Tongue (tissue), 2 donors: Measurements from ENCODE around the gene RANGRF. TPM values are rescaled to one million over a fixed set of nuclear protein-coding genes. Genes with fewer than 3 reads are reported as not detected.

Experiments
- DNase-seq: peaks from one replicate; pipeline ENCODE4 v3.0.0-alpha.2; 2015
- total RNA-seq: library from RNA; depleted of rRNA; stranded (reverse); fragments of >200 nt; gene quantifications from one replicate; pipeline ENCODE4 v1.2.3, GENCODE V29; 2014

RANGRF gene
- total RNA-seq, 1 donor from 2014 or later = 7.5 TPM

DNA sequence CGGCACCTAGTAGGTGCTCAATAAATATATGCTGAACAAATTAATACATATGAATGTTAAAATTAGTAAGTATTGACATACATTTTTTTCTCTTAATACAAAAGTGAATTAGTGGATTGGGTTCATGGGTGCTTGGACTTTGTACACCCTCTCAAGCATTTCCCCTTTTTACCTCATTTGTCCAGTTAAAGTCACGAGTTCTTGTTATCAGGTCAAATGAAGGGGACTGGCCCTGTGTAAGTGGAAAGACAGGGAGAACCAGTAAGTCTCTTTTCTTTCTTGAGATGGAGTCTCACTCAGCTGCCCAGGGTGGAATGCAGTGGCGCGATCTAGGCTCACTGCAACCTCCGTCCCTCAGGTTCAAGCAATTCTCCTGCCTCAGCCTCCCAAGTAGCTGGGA, 13.7 kb upstream of the RANGRF start:
- no peak for DNase-seq

DNA sequence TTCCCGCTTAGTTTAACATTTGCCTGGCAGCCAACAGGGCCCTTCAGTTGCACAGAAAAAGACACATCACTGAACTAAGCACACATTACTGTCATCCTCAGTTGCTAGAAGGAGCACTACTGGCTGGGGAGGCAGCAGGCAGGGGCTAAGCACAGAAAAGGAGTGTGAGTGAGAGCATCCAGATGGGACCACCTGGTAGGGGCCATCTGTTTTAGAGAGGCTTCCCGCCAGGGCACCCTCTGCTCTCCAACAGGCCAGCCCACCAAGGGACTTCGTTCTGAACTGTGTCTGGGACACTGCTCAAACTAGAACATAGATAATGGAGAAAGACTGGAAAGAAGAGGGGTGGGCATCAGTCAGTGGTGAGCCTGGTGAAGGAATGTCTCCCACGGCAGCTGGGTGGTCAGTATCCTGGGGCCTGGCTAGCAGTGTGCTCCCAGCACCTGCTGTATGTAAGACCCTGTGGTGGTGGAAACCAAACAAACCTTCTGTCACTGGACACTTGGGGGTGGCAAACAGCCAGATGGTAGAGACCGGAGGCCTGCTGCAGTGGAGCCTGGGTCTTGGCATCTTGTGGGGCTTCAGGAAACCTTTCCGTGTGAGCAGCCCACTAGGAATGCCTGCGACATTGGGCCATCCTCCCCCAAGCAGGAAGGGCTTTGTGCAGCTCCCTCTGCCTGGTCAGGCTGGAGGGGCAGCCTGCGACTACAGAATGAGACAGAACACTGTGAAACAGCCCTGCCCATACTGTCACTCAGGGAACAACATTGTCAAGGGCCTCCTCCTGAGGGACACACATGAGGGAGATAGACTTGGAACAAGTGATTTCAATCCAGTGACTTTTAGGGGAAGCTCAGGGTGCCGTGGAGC, 12.8 kb upstream of the RANGRF start:
- DNase-seq = peak; percentile 71

DNA sequence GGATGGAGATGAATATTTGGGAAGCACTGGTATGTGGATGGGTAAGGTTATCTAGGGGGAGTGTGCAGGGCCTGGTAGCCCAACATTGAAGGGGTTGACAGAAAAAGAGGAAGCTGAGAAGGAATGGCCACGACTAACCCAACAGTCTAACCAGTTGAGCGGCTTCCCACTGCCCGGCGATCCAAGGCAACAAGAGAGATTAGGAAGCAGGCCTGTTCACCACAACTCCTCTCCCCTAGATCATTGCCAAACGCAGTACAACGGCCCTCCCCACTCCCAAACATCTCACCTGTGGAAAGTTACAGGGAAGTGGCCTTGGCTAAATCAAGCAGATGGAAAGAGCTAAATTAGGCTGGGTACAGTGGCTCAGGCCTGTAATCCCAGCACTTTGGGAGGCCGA, 11.2 kb upstream of the RANGRF start:
- no peak for DNase-seq

DNA sequence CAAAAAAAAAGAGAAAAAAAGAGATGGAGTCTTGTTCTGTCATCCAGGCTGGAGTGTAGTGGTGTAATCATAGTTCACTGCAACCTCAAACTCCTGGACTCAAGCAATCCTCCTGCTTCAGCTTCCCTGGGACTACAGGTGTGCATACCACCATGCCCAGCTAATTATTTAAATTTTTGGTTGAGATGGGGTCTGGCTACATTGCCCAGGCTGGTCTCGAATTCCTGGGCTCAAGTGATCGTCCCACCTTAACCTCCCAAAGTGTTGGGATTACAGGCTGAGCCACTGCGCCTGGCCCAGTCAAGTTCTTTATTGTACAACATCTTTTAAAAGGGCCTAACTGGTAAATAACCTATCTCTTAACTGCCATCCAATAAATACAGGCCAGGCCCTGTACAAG, 6.1 kb upstream of the RANGRF start:
- no peak for DNase-seq

DNA sequence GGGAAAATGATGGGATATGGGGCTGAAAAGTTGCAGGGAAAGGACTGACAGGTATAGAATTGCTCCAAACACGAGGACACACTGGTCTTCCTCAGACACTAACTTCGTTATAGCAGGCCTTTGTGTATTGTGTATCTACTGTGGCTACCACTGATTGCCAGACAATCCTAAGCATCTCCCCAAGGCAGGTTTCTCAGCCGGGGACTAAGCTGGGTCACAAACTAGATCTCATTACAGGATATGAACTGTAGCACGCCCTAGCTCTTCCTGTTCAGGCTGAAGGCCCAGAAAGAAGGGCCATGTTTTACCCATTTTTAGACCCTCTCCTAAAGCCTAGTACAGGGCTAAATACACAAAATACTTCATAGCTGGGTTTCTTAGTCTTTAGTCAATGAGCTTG, 5.1 kb upstream of the RANGRF start:
- no peak for DNase-seq

DNA sequence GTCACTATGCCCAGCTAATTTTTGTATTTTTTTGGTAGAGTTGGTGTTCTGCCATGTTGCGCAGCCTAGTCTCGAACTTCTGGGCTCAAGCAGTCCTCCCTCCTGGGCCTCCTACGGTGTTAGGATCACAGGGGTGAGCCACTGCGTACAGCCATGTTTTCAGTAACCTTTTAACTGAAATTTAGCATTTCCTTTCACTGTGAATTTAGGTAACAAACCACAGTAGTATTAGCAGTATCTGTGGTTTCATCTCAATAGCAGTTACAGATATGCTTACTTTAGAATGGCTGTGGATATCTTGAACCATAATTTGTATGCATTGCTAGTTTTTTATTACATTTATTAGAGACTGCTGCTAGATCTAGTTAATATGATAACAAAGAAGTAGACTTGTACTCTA, 4.3 kb upstream of the RANGRF start:
- DNase-seq = no peak

DNA sequence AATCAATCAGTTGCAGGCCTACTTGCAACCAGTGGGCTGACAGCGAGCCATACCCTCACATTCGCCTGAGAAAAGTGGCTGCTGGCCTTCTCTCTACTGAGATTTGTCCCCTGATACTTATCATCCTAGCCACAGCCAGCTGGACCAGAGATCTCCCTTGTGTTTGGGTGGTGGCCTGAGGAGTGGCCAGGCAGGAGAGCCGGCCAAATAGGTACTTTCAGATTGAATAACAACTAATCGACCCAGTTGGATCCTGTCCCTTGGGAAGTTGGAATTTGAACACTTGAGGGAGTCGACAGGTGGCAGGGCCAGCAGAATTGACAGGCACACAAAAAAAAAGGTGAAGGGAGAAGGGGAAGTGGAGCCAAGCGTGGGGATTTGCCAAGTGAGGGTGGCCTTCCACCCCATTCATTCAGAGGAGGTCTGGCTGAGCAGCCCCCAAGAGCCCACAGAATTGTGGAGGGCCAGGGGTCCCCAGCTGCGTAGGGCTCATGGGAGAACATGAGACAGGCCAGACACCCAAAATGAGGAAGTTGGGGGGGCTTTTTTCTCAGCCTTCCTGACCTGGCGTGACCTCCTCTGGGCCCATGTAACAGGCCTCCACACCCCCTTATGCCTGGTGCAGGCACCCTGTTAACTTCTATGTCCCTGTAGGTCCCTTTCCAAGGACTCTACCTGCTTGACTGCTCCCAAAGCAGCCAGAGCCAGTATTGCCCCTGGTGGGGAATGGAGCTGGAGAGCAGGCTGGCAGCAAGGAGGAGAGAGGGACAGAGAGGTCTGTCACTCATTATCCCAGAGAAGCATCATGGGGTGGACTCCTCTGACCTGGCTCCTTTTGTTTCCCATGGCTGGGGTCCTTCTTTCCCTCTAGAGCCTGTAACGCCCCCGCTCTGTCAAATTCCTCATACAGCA, 2.9 kb upstream of the RANGRF start:
- no peak for DNase-seq

DNA sequence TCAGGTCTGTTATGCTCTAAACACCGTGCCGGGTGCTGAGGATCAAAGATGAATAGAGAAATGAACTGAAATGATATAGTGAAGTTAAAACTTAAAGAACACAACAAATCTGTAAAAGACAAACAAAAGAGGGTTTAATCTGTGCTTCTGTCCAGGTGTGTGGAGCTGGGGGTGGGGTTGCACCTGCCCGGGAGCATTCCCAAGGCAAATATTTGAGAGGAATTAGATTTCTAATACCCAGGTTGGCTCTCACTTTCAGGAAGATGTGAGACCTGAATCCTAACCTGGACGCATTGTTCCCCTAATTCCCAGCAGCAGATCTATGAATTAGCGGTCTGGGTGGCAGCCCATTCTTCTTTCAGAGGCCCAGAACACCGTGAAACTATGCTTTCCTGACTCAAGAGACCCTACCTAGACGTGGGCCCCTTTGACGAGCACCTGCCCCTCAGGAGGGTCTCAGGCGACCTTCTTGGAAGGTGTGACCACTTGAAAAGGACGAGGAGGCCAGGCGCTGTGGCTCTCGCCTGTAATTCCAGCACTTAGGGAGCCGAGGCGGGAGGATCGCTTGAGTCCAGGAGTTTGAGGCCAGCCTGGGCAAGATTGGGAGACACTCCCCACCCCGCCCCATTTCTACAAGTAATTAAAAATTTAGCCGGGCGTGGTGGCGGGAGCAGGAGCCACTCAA, 677 bp upstream of the RANGRF start:
- DNase-seq = no peak

DNA sequence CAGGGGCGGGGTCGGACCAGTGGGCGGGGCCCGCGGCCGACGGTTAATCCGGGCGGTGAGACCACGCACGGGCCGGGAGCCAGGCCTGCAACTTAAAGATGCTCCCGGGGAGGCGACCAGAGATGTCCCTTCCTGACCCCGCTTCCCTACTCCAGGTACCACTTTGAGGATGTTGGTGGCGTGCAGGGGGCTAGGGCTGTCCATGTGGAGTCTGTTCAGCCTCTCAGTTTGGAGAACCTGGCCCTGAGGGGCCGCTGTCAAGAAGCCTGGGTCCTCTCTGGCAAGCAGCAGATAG, 580 bp downstream of the RANGRF start:
- DNase-seq = no peak

DNA sequence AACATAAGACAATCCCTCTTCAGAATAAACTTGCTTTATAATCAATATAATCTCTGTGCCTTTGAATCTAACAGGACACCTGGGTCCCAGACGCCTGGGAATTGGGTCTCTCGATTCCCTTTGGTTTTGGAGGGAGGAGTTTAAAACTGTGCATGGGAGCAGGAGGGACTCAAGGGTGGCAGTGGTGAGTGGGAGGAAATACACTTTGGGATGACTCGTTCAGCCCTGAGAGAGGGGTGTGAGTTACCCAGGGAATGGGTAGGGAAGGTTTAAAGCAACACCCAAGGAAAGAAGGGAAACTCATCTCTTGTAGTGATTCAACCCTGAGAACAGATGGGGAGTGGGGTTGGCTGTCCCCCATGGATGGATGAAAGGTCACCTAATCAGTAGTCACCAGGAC, 1.6 kb downstream of the RANGRF start:
- DNase-seq = no peak

DNA sequence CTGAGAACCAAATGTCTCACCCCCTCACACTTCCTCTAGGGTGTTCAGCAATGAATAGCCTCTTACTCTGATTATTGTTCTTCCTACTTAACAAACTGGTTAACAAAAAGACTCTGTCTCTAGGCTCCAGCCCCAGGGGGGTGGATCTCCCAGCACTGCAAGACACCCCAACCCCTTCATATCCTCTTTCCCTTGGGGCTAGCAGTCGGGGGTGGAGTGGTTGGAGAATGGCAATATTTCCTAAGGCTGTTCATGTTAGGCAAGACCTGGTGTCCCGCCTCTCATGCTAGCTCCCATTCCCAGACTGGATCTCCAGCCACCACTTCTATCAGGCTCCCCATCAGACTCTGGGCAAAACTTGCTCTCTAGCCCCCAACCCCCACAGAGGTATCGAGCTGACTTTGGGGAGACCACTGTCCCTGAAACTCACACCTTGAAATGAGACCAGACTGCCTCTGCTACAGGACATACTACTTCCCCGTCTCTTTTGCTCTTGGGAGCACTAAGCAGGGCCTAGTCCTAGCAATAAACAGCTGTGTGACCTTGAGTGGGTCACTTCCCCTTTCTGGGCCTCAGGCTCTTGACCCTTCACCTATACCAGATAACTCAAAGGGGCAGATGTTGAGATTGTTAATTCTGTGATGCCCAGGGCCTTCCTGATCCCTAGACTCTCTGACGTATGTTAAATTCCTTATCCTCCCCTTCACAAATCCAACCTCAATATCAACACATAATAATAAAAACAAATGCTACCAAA, 4.3 kb downstream of the RANGRF start:
- no peak for DNase-seq

DNA sequence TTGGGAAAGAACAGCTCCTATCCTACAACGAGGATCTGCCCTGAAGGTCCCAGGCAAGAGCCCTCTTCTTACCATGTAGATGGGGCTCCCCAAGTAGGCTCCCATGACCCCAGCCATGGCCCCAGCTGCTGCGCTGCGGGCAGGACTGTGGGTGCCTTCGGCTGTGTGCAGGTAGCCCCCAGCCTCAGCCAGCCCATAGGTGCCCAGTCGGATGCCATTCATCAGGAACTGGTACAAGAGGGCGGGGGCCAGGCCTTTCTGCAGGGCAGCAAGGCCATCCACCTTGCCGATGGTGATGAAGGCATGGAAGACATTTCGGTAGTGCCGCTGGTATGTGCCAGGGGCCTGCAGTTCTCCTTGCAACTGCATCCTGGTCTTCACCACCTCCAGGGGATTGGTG, 5.9 kb downstream of the RANGRF start:
- no peak for DNase-seq

DNA sequence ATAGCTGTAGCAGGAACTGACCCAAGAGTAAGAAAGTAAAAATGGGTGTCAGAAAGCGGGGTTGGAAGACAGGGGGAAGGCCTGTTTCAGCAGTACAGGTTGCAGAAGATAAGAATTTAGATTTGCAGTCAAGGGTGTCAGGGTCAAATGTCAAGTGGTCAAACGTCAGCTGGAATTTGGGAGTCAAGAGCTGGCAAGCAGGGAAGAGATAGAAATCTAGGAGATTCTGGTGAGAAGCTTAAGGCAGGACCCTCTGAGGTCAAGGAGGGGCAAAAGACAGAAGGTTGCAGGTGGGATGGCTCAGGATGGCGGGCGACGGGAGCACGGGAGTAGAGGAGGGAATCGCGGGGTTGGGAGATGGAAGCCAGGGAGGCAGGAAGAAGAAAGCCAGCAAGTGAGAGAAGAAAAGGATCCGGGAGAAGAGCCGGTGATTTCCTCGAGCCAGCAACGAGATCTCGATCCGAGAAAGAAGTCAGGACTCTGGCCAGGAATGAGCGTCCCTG, 6.4 kb downstream of the RANGRF start:
- no peak for DNase-seq

DNA sequence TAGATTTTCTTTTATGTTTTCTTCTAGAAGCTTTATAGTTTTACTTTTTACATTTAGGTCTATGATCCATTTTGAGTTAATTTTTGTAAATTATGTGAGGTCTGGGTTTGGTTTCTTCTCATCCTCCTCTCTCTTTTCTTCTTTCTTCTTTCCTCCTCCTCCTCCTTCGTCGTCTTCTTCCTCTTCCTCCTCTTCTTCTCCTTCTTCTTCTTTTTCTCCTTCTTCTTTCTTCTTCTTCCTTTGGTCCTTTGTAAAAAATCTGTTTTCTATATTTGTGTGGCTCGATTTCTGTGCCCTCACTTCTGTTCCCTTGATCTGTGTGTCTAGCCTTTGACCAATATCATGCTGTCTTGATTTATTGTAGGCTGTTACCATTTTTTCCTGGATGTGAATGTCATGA, 11.8 kb downstream of the RANGRF start:
- no peak for DNase-seq

DNA sequence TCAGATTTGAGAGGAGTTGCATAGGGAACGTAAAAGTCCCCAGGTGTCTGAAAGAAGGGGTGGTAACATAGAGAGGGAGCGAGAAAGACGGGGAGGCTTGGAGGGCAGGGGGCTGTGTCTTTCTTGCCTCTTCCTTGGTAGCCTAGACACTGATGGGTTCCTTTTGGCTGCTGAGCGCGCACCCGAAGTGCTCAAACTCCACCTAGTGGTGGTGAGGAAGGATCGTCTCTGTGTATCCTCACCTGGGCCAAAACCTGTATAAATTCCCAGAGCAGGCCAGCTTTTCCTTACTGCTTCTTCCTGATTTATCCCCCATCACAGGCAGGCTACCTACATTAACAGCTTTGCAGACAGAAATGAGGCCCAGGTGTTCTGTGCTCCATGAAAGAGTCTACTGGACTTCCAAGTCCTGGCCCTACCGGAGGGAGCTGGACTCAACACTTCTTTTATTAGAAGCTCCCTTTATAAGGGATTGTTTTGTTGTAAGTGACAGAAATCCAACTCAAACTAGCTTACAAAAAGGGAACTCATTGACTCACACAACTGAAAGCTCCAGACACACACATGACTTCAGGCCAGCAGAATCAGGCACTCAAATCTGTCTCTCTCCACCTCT, 12.3 kb downstream of the RANGRF start:
- DNase-seq = peak; percentile 82

DNA sequence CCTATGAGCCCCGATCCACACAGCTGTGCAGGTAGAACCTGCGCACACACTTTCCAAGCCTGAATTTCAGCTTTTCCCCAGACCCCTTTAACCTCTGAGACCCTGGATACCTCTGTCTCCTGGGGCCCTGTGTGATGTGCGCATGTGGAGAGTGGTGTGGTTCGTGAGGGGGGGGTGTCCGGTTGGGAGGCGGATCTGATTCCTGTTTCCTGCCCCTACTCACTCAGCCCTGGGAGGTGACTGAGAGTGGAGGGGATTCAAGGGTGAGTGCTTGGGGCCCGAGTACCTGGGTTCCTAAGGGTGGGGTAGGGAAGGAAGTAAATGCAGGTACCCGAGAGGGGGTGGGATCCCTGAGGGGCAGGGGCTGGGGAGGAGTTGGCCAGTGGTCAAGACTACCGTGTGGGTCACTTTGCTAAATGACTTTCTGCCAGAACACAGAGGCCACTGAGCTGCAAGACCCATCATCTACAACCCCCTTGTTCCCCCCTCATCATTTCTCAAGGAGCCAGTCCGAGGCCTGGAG, 22.2 kb downstream of the RANGRF start:
- no peak for DNase-seq

DNA sequence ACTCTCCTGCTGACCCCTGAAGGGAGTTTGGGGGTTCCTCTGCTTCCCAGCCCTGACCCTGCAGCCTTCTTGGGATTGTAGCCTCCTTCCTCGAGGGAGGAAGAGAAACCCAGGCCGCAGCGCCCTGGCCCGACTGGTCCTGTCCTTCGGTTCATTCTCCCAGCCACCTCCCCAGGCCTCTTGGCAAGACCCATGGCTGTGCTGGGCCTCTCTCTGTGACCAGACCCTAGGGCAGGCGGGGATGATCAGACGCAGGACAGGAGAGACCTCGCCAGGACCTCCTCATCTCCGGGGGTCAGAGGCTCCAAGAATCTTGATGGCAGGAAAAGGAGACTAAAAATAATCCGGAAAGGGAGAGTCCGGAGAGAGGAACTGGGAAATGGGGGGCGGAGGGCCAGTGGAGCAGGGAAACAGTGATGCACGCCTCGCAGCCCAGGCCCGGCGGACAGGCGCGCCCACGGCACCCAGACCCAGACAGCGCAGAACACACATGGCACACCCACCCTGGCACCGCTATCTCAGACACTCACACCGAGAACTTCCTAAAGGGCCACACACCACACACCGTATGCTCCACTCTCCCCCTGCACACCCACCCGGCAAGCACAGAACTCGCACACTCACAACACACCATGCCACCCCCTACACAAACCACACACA, 22.8 kb downstream of the RANGRF start:
- DNase-seq = no peak

DNA sequence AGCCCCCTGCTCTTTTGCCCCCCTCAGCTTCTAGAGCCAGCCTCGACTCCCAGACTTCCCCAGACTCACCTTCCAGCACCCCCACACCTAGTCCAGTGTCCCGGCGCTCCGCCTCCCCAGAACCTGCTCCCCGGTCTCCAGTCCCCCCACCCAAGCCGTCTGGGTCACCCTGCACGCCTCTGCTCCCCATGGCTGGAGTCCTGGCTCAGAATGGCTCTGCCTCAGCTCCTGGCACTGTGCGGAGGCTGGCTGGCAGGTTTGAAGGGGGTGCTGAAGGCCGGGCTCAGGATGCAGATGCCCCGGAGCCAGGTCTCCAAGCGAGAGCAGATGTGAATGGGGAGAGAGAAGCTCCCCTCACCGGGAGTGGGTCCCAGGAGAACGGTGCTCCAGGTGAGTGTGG, 23.8 kb downstream of the RANGRF start:
- no peak for DNase-seq

DNA sequence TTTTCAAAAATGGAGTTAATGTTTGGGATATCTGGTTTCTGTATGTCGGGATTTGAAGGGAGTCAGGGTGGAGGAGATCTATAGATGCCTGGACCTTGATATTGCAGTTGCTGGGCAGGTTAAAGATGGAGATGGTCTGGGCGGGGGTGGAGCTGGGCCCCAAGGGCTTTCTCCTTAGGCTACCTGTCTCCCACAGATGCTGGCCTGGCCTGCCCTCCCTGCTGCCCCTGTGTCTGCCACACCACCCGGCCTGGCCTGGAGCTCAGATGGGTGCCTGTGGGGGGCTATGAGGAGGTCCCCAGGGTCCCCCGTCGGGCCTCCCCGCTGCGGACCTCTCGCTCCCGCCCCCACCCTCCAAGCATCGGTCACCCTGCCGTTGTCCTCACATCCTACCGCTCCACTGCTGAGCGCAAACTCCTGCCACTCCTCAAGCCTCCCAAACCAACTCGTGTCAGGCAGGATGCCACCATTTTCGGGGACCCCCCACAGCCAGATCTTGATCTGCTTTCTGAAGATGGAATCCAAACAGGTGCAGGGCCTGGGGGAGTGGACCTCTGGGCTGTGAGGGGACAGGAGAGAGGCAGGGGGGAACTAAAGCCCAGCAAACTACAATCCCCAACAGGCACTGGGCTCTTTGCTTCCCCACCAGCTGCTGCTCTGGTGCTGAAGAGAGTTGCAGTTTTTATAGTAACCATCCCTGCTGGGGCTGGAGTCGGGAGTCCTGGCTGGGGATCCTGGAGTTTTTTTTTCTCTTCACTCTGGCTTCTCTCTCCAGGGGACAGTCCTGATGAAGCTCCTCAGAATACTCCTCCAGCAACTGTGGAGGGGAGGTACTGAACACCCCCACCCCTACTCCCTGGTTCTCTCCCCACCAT, 24.5 kb downstream of the RANGRF start:
- no peak for DNase-seq
